Osteocyte (in vitro differentiated cells): ENCODE data around the gene CCND1. TPM values are rescaled to one million over a fixed set of nuclear protein-coding genes. Genes with fewer than 3 reads are reported as not detected.

Experiments
- DNase-seq: peaks from one replicate; pipeline ENCODE4 v3.0.0; 2021; ENCODE audit warnings: mixed read lengths; ENCODE audit not compliant: unreplicated experiment; ENCODE audit errors: extremely low spot score
- H3K27ac Mint-ChIP-seq: one replicate; pipeline ENCODE4 v1.8.0; 2021; ENCODE audit warnings: mild to moderate bottlenecking, mixed read lengths; ENCODE audit not compliant: unreplicated experiment
- H3K27me3 Mint-ChIP-seq: one replicate; pipeline ENCODE4 v1.8.0; 2021; ENCODE audit warnings: mixed read lengths; ENCODE audit not compliant: unreplicated experiment
- H3K36me3 Mint-ChIP-seq: one replicate; pipeline ENCODE4 v1.8.0; 2021; ENCODE audit warnings: mixed read lengths; ENCODE audit not compliant: unreplicated experiment
- H3K4me1 Mint-ChIP-seq: one replicate; pipeline ENCODE4 v1.8.0; 2021; ENCODE audit warnings: mixed read lengths; ENCODE audit not compliant: unreplicated experiment
- H3K4me3 Mint-ChIP-seq: one replicate; pipeline ENCODE4 v1.8.0; 2021; ENCODE audit warnings: mild to moderate bottlenecking, moderate library complexity, mixed read lengths; ENCODE audit not compliant: unreplicated experiment
- H3K9me3 Mint-ChIP-seq: one replicate; pipeline ENCODE4 v1.8.0; 2021; ENCODE audit warnings: mixed read lengths; ENCODE audit not compliant: unreplicated experiment
- total RNA-seq: library from RNA; stranded (reverse); gene quantifications from 2 replicates; pipeline ENCODE4 v1.2.1, GENCODE V29; 2021
- TF ChIP-seq, protein P1 (sequence below): fragments of 200-600 bp; sonication (generic); IDR thresholded peaks from 2 replicates; pipeline ENCODE4 v1.5.0; 2021; ENCODE audit warnings: antibody characterized with exemption, mild to moderate bottlenecking, moderate library complexity

The CCND1 gene
- total RNA-seq, 1 donor from 2014 or later, result 180 TPM

DNA sequence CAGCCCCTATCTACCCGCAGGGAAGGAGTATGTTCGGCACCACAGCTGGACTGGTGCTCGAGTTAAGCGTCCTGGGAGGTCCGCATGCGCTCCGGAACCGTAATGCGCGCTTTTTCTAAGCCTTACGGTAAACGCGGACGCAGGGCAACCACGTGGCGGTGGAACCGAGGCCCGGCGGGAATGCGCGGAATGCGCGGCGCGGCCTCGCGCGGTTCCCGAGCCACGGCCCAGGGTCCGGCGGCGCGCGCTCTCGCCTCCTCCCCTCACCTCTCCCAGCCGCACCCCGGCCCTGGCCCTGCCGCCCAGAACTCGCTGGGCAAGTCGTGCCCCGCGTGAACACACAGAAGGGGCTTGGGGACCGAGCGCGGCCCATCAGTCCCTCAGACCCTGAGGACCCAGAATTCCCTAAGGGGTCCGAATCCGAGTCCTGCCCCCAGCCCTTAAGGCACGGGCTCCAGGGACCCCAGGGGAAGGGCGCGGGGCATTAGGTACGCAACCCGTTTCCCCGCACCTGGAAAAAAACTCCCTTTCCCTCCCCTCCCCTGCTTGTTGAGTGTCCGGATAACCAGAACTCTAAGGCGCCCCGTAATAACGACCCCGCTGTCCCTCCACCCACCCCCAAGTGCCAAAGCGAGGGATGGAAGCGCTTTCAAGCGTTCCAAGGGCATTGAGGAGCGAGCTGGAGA lies 4.3 kb upstream of the CCND1 start:
- peaks cover 27% of the 10 kb centered on the region for H3K4me1 Mint-ChIP-seq
- H3K9me3 Mint-ChIP-seq, result no peaks in the 10 kb centered on the region
- H3K36me3 Mint-ChIP-seq, result no peaks in the 10 kb centered on the region
- H3K27ac Mint-ChIP-seq, result peak overlapping the region; percentile 44
- DNase-seq, result no peak
- H3K4me3 Mint-ChIP-seq, result peak overlapping the region; percentile 63
- no peaks in the 10 kb centered on the region for H3K27me3 Mint-ChIP-seq
- TF ChIP-seq, protein P1, sequence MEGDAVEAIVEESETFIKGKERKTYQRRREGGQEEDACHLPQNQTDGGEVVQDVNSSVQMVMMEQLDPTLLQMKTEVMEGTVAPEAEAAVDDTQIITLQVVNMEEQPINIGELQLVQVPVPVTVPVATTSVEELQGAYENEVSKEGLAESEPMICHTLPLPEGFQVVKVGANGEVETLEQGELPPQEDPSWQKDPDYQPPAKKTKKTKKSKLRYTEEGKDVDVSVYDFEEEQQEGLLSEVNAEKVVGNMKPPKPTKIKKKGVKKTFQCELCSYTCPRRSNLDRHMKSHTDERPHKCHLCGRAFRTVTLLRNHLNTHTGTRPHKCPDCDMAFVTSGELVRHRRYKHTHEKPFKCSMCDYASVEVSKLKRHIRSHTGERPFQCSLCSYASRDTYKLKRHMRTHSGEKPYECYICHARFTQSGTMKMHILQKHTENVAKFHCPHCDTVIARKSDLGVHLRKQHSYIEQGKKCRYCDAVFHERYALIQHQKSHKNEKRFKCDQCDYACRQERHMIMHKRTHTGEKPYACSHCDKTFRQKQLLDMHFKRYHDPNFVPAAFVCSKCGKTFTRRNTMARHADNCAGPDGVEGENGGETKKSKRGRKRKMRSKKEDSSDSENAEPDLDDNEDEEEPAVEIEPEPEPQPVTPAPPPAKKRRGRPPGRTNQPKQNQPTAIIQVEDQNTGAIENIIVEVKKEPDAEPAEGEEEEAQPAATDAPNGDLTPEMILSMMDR, result no peak

DNA sequence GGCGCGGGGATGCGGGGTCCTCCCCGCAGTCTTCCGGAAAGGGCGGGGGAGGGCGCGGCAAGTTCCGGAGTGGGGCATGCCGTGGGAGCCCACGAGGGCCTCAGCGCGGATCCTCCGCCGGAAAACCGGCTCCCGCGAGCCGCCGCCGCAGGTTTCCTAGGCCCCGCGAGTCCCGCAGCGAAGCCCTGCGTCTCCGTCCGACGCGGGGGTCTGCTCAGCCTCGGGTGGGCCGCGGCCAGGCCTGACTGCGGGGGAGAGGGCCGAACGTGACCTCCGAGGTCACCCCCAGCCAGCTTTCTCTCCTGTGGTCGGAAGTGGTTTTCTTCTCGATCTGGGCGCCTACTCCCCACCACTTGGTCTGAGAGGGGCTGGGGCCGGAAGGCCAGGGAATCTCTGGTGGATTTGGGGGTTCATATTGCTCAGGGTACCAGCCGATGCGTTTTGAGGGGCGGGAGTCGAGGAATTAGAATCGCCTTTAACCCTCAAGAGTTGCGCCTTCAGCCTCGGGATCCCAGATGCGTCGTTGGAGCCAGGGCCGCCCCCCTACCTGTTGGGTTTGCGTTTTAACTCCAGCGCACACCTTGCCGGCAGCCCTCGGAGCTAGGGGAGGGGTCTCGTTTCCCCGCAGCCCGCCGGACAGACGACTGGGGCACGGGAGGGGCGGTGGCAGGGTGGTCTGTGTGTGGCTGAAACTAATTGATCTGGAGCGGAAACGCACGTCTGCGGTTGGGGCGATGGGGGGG lies 3.6 kb upstream of the CCND1 start:
- no peak for DNase-seq
- H3K27me3 Mint-ChIP-seq, result no peaks in the 10 kb centered on the region
- TF ChIP-seq, protein P1, result no peak
- H3K4me1 Mint-ChIP-seq, result peaks cover 27% of the 10 kb centered on the region
- H3K4me3 Mint-ChIP-seq, result peak overlapping the region; percentile 42
- H3K27ac Mint-ChIP-seq, result no peak overlapping the region
- no peaks in the 10 kb centered on the region for H3K36me3 Mint-ChIP-seq
- no peaks in the 10 kb centered on the region for H3K9me3 Mint-ChIP-seq

DNA sequence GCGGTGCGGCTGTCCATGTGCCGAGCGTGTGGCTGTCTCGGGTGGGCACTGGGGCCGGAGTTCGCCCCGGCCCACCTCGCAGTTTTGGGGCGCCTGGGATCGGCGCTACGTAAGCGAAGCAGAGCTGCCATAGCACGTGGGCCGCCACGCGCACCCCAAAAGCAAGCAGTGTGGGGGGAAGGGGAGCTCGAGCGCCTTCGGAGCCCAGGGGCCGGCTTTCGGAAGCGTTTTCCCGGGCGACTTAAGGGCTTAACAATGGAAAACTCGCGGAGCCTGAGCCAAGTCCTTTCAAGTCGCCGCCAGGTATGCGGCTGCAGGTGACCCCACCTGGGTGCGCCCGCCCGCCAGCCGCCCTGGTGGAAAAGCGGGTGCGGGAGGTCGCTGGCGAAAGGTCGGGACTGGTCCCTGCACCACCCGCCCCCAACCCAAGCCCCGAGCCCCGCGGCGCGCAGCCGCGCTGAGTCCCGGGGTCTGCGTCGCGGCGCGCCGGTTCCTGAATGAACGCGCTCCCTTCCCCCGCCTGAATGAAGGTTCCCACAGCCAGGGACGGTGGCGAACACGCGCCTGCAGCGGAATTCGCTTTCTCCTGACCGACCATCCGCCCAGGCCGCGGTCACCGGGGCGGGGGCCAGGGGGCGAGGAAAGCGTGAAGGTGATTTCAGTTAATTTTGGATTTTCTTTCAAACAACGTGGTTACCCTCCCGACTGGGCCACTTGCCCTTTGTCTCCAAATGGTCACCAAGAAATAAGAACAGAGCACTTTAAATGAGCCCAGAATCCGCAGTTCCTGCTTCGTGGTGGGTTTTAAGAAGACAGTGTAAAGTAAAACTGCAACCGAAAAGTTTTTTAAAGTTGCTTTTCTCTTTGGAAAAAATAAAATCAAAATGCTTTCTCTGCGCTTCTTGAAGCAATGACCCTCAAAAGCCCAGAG lies 2.8 kb upstream of the CCND1 start:
- H3K36me3 Mint-ChIP-seq, result no peaks in the 10 kb centered on the region
- H3K9me3 Mint-ChIP-seq, result no peaks in the 10 kb centered on the region
- TF ChIP-seq, protein P1, result no peak
- peak overlapping the region; percentile 81 for H3K4me3 Mint-ChIP-seq
- H3K4me1 Mint-ChIP-seq, result peaks cover 27% of the 10 kb centered on the region
- peak overlapping the region; percentile 85 for H3K27ac Mint-ChIP-seq
- H3K27me3 Mint-ChIP-seq, result no peaks in the 10 kb centered on the region
- no peak for DNase-seq

DNA sequence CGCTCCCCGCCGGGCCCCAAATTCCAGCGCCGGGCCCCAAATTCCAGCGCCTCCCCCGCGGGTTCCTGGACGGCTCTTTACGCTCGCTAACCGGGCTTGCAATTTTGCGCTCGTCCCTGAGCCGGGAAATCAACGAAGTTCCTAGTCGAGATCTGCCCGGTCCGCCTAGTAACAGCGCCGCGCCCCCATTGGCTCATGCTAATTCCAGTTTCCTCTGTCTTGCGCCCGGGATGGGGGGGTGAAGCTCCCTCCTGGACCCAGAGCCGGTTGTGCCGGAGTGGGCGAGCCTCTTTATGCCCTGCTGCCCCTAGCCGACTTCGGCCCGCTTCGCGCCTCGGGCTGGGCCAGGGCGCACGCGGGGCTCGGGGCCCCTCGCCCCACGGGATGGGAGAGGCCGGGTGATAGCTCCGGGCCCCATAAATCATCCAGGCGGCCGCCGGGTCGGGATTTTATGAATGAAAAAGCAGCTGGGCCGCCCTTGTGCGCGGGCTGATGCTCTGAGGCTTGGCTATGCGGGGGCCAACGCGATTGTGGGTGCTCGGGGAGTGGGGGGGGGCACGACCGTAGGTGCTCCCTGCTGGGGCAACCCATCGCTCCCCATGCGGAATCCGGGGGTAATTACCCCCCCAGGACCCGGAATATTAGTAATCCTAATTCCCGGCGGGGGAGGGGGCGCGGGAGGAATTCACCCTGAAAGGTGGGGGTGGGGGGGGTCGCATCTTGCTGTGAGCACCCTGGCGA lies 1.8 kb upstream of the CCND1 start:
- Mint-ChIP-seq H3K4me1 (peaks cover 34% of the 10 kb centered on the region), H3K36me3 (peaks cover 4% of the 10 kb centered on the region), H3K27me3 (no peaks in the 10 kb centered on the region), H3K27ac (no peak overlapping the region), H3K4me3 (peak overlapping the region; percentile 81), H3K9me3 (no peaks in the 10 kb centered on the region)
- TF ChIP-seq, protein P1, result no peak
- peak; percentile 96 for DNase-seq
